Large intestine (tissue), 3 donors: Measurements from ENCODE around the gene FHOD3. TPM values are rescaled to one million over a fixed set of nuclear protein-coding genes. Genes with fewer than 3 reads are reported as not detected.

ENCODE experiments used
- DNase-seq, 2 donors: peaks; one replicate each; pipeline versions ENCODE4 v3.0.0 to v3.0.0-alpha.2; 2013
- H3K27ac ChIP-seq: one replicate; pipeline ENCODE4 v1.5.1; 2013; ENCODE audit warnings: low read length
- H3K27me3 ChIP-seq: 2 replicates; pipeline ENCODE4 v1.6.1; 2013; ENCODE audit warnings: low read length; ENCODE audit not compliant: control insufficient read depth, insufficient read depth
- H3K36me3 ChIP-seq: 2 replicates; pipeline ENCODE4 v1.6.1; 2013; ENCODE audit warnings: low read length; ENCODE audit not compliant: control insufficient read depth, insufficient read depth
- H3K4me1 ChIP-seq: one replicate; pipeline ENCODE4 v1.6.1; 2013; ENCODE audit warnings: low read length; ENCODE audit not compliant: control insufficient read depth, insufficient read depth
- H3K4me3 ChIP-seq: one replicate; pipeline ENCODE4 v1.5.1; 2013; ENCODE audit warnings: low read length
- H3K9me3 ChIP-seq: one replicate; pipeline ENCODE4 v1.6.1; 2013; ENCODE audit warnings: mild to moderate bottlenecking, low read depth, low read length, moderate library complexity; ENCODE audit not compliant: control insufficient read depth
- WGBS: methylation state at CpG from one replicate; pipeline ENCODE4 v1.1.5; 2013; ENCODE audit warnings: low lambda C conversion rate; ENCODE audit not compliant: insufficient coverage; 5-methylcytosine and 5-hydroxymethylcytosine counted together
- polyA plus RNA-seq: library from polyadenylated mRNA; unstranded; fragments of 120-200 nt; gene quantifications from one replicate; pipeline ENCODE4 v1.2.1, GENCODE V29; 2013

Gene FHOD3
- polyA plus RNA-seq, 1 donor, result 10.5 TPM

DNA sequence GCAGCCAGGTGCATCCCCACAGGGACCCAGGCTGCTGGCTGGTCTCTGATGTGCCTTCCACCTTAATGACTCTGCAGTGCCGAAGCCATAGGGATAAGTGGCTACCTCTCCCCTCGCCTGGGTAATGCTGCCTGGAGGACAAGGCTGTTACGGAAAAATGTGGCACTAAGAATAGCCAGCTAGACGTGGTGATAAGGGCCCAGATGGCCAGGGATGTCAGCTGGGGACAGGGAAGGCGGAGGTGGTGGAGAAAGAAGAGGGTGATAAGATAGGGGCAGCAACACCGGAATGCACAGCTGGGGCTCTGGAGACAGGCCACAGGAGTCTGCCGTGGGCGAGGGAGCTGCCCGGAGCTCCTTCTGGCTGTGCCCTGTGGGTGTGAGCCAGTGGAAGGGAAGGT, 170.6 kb downstream of the FHOD3 start:
- H3K9me3 ChIP-seq, result no peaks in the 10 kb centered on the region
- H3K36me3 ChIP-seq, result no peaks in the 10 kb centered on the region
- WGBS, result 80% methylated on average over 1 of the region's 9 CpGs
- no peak for DNase-seq
- H3K4me1 ChIP-seq, result no peaks in the 10 kb centered on the region
- peaks cover 3% of the 10 kb centered on the region for H3K27me3 ChIP-seq
- no peak overlapping the region for H3K27ac ChIP-seq
- no peak overlapping the region for H3K4me3 ChIP-seq

DNA sequence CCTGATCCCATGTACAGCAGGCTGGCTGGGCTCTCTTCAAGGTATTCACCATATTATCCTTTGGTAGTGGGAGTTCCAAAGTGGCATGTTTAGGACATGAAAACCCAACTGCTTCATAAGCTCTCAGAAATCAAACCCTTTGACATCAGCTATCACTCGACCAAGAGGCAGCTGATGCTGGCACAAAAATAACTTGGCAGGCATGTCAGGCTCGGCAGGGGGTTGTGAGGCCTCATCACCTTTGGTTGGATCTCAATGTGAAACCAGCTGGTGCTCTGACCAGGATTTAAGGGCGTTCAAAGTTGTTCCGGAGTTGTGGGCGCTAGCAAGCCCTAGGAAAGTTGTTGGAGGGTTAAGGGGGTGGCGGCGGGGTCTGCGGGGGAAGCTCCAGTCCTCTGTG, 171.9 kb downstream of the FHOD3 start:
- no peaks in the 10 kb centered on the region for H3K9me3 ChIP-seq
- no peaks in the 10 kb centered on the region for H3K36me3 ChIP-seq
- H3K27ac ChIP-seq, result no peak overlapping the region
- peaks cover 3% of the 10 kb centered on the region for H3K27me3 ChIP-seq
- no peaks in the 10 kb centered on the region for H3K4me1 ChIP-seq
- no peak overlapping the region for H3K4me3 ChIP-seq
- no CpG with 5 or more reads among the region's 8 CpGs for WGBS
- DNase-seq, result no peak

DNA sequence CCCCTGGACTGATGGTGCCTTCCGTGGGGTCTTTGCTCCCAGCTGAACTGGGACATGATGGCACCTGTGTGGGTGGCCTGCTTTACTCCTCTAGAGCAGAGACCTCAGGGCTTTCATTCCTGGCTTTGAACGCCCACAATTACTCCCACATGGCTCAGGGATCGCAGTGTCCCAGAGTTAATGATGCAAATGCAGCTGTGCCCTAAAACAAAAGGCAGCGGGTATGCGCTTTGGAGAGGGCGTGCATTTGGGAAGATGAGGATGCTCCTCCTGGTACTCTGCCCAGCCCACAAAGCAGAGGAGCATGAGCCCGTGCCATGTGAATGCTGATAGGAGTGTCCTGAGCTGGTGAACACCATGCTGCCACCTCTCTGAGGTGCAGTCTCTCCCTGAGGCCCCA, 173.4 kb downstream of the FHOD3 start:
- Histone ChIP-seq H3K4me3 (no peak overlapping the region), H3K36me3 (no peaks in the 10 kb centered on the region), H3K27me3 (peaks cover 3% of the 10 kb centered on the region), H3K27ac (no peak overlapping the region), H3K4me1 (no peaks in the 10 kb centered on the region), H3K9me3 (no peaks in the 10 kb centered on the region)
- DNase-seq, result no peak
- no CpG with 5 or more reads among the region's 7 CpGs for WGBS

DNA sequence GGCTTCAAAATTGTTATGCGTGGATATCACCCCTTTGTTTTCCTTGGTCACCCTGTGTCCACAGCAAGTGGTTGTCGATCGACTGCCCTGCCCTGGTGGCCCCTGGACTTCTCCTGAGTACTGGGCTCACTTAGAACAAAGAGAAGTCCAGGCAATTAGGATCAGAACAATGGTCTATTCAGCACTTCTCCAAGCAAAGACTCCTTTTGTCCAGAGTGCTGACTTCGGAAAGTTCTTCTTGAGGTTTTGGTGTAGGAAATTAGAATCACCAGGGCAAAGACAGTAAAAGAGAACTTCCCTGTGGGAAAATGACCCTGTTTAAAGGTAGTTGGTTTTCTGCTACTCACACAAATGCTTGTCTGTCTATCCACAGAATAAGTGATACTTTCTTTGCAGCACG, 173.9 kb downstream of the FHOD3 start:
- no peaks in the 10 kb centered on the region for H3K4me1 ChIP-seq
- H3K4me3 ChIP-seq, result no peak overlapping the region
- peaks cover 3% of the 10 kb centered on the region for H3K27me3 ChIP-seq
- H3K9me3 ChIP-seq, result no peaks in the 10 kb centered on the region
- no peaks in the 10 kb centered on the region for H3K36me3 ChIP-seq
- no peak for DNase-seq
- H3K27ac ChIP-seq, result no peak overlapping the region
- WGBS, result 80% methylated on average over 1 of the region's 5 CpGs

DNA sequence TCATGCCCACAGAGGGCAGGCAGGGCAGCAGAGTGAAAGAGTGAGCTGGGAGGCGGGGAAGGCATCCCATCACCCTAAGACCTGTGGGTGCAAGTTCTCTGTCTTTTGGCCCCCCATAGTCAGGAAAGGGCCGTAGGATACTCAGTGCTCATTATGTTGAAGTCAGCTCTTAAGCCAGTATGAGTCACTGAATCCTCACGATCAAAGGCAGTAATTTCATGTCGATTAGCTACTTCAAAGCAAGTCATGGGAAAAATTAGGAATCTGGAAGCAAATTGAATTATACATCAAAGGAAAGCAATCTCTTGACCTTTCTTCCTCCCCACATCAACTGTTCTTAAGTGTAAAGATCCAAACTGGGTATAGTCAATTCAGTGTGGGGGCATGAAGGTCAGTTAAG, 178.9 kb downstream of the FHOD3 start:
- DNase-seq, result no peak
- 100% methylated on average over 1 of the region's 4 CpGs for WGBS

DNA sequence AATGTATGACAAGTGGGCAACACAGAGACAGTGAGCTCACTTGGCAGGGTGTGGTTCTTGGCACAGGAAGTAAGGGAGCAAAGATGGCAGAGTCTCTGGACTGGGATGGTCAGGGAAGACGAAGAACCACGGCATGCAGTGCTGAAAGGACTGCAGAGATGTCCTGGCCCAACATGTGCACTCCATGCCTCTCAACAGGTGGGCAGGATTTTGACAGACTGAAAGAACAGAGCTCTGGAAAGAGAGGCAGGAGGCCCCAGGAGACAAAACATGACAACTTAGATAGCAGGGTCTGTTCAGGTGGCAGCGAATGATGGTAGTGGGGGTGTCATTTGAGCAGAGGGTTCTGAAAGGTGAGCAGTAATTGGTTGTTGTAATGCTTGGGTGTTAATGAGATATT, 180.3 kb downstream of the FHOD3 start:
- 100% methylated on average over 1 of the region's 3 CpGs for WGBS
- no peak for DNase-seq
- peaks cover 2% of the 10 kb centered on the region for H3K27me3 ChIP-seq
- no peaks in the 10 kb centered on the region for H3K4me1 ChIP-seq
- H3K9me3 ChIP-seq, result no peaks in the 10 kb centered on the region
- H3K27ac ChIP-seq, result no peak overlapping the region
- no peaks in the 10 kb centered on the region for H3K36me3 ChIP-seq
- H3K4me3 ChIP-seq, result no peak overlapping the region

More for the DNA sequence above, 178.9 kb downstream of the FHOD3 start:
- H3K27me3 ChIP-seq, result peaks cover 4% of the 10 kb centered on the region
- no peaks in the 10 kb centered on the region for H3K36me3 ChIP-seq
- no peaks in the 10 kb centered on the region for H3K9me3 ChIP-seq
- H3K4me1 ChIP-seq, result no peaks in the 10 kb centered on the region
- no peak overlapping the region for H3K4me3 ChIP-seq
- no peak overlapping the region for H3K27ac ChIP-seq

DNA sequence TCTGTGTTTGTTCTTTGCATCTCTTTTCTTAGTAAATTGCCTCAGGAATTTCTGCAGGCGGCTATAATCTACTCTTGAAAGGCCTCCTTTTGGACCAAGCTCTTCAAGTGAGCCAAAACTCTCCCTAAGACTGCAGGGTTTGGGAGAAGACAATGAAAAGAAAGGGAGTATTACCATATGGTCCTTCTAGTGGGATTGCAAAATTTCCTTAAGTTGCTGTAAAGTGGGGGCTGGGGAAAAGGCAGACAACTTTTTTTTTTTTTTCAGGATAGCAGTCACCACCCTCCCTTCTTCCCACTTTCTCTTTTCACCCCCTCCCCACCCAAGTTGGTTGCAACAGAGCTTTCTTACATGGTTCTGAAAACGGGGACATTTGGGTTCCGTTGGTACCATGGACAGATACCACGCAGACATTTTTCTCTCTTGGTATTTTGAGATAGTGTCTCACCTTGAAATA, 183.7 kb downstream of the FHOD3 start:
- WGBS, result no CpG with 5 or more reads among the region's 4 CpGs
- Histone ChIP-seq H3K9me3 (no peaks in the 10 kb centered on the region), H3K27me3 (peaks cover 4% of the 10 kb centered on the region), H3K36me3 (no peaks in the 10 kb centered on the region), H3K27ac (no peak overlapping the region), H3K4me1 (no peaks in the 10 kb centered on the region), H3K4me3 (no peak overlapping the region)
- DNase-seq, result no peak

DNA sequence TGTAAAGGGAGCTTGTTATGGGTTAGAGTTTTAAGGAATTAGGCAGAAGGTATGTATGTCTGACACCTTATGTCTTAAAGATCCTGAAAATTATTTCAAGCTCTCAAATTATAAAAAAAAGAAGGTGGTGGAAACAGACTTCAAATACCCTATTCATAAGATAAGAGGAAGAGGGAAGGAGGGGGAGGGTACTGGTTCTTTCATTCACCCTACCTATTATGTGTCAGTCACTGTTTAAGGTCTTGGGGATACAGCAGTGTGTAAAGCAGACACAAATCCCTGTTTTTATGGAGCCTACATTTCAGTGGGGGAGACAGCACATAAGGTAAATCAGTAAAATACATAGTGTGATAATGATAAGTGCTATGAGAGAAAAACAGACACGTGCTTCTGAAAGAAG, 184.4 kb downstream of the FHOD3 start:
- H3K4me1 ChIP-seq, result no peaks in the 10 kb centered on the region
- no peaks in the 10 kb centered on the region for H3K36me3 ChIP-seq
- no CpG with 5 or more reads among the region's 1 CpG for WGBS
- no peak overlapping the region for H3K4me3 ChIP-seq
- no peak for DNase-seq
- H3K27ac ChIP-seq, result no peak overlapping the region
- peaks cover 4% of the 10 kb centered on the region for H3K27me3 ChIP-seq
- H3K9me3 ChIP-seq, result no peaks in the 10 kb centered on the region

DNA sequence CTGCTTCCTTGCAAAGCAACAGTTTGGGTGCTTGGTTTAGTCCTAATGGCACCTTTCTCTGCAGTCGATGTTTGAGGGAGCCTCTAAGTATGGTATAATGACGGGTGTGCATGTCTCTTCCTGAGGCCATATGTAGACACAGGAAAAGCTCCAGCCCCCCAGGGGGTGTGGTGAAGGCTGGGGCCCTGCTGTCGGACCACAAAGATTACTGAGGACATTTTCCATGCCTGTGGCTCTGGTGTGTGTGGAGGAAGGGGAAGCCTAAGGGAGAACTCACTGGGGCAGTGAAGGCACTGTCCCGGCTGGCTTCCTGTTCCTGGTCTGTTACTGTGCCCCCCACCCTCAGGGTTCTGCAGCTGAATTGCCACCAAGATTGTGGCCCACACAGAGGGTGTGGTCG, 187.1 kb downstream of the FHOD3 start:
- Histone ChIP-seq H3K4me1 (no peaks in the 10 kb centered on the region), H3K36me3 (no peaks in the 10 kb centered on the region), H3K4me3 (no peak overlapping the region), H3K27ac (no peak overlapping the region), H3K27me3 (peaks cover 2% of the 10 kb centered on the region), H3K9me3 (no peaks in the 10 kb centered on the region)
- no peak for DNase-seq
- WGBS, result no CpG with 5 or more reads among the region's 5 CpGs

DNA sequence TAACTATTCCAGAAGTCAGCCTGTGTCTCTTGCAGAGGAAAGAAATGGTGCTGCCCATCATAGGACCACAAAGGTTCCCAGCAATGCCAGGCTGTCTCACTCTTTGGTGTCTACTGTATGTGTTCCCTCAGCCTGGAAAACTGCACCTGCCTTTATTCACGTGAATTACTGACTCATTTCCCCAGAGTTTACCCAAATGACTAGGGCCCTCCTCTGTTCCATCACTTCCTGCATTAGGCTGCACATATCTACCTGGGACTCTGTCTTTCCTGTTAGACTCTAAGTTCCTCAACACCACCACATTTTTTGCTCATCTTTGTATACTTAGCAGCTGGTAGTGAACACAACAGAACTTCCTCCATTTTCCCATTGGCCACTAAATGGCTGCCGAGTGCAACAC, 188.3 kb downstream of the FHOD3 start:
- no CpG with 5 or more reads among the region's 2 CpGs for WGBS
- H3K9me3 ChIP-seq, result no peaks in the 10 kb centered on the region

DNA sequence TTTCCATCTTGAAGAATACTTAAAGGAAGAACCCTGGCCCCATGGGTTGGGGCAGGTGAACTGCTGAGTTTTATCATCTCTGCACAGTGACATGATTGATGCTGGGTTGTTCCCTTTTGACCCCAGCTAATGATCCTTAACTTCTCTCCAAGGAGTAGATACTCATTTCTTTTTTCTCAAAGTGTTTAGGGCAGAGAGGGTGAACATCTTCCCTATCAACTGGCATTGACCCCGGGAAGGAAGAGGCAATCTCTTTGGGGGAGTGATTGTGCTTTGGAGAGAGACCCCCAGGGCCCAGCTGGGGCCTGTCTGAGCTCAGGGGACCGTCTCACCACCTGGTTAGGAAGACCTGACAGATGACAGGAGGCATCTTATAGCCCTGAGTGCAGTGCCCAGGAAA, 190.6 kb downstream of the FHOD3 start:
- no CpG with 5 or more reads among the region's 2 CpGs for WGBS
- H3K36me3 ChIP-seq, result no peaks in the 10 kb centered on the region
- peaks cover 2% of the 10 kb centered on the region for H3K27me3 ChIP-seq
- no peaks in the 10 kb centered on the region for H3K4me1 ChIP-seq
- no peak overlapping the region for H3K27ac ChIP-seq
- DNase-seq, result no peak
- no peaks in the 10 kb centered on the region for H3K9me3 ChIP-seq
- H3K4me3 ChIP-seq, result no peak overlapping the region

More for the DNA sequence above, 188.3 kb downstream of the FHOD3 start:
- DNase-seq, result no peak
- H3K4me3 ChIP-seq, result no peak overlapping the region
- H3K27me3 ChIP-seq, result peaks cover 2% of the 10 kb centered on the region
- no peaks in the 10 kb centered on the region for H3K36me3 ChIP-seq
- H3K27ac ChIP-seq, result no peak overlapping the region
- H3K4me1 ChIP-seq, result no peaks in the 10 kb centered on the region
